Lower lobe of right lung (tissue), 2 donors: ENCODE results near the gene PTCD3. TPM values are rescaled to one million over a fixed set of nuclear protein-coding genes. Genes with fewer than 3 reads are reported as not detected.

Source experiments
- ATAC-seq, 2 donors: fragments of 200-7000 bp; cut with Tn5 transposase; one replicate each; pipeline ENCODE4 v1.9.1; 2020 to 2022; ENCODE audit warnings: mild to moderate bottlenecking in 2 of 2, moderate library complexity in 2 of 2
- DNase-seq: peaks from one replicate; pipeline ENCODE4 v3.0.0-alpha.2; 2020
- H3K27ac ChIP-seq: fragments of 200-600 bp; one replicate; pipeline ENCODE4 v1.8.0; 2022
- H3K27me3 ChIP-seq: fragments of 200-600 bp; one replicate; pipeline ENCODE4 v1.8.0; 2022; ENCODE audit warnings: low read depth
- H3K36me3 ChIP-seq: fragments of 200-600 bp; one replicate; pipeline ENCODE4 v1.8.0; 2022; ENCODE audit warnings: mild to moderate bottlenecking
- H3K4me1 ChIP-seq: fragments of 200-600 bp; one replicate; pipeline ENCODE4 v1.8.0; 2022
- H3K4me3 ChIP-seq: fragments of 200-600 bp; one replicate; pipeline ENCODE4 v1.8.0; 2022; ENCODE audit warnings: mild to moderate bottlenecking
- H3K9me3 ChIP-seq: fragments of 200-600 bp; one replicate; pipeline ENCODE4 v1.8.0; 2022
- intact Hi-C: fragments of 100-400 bp; cut with DNase I; formaldehyde crosslinking; loops from one replicate; pipeline ENCODE4 v1.11.0; 2022
- total RNA-seq: library from RNA; stranded (reverse); fragmentation: NEBNext Ultra II Directional; extraction: Animal tissue kit (Norgen Biotek cat#: 25700); gene quantifications from one replicate; pipeline ENCODE4 v1.2.1, GENCODE V29; 2021
- TF ChIP-seq, protein P1 (sequence below): fragments of 200-600 bp; IDR thresholded peaks from one replicate; pipeline ENCODE4 v1.8.0; 2022; ENCODE audit warnings: antibody characterized with exemption, mild to moderate bottlenecking
- donor health status: DM: no; HTN: yes; CAD: no; lungs with severe emphysema.

Gene PTCD3
- total RNA-seq, 1 donor from 2014 or later = 73.3 TPM

DNA sequence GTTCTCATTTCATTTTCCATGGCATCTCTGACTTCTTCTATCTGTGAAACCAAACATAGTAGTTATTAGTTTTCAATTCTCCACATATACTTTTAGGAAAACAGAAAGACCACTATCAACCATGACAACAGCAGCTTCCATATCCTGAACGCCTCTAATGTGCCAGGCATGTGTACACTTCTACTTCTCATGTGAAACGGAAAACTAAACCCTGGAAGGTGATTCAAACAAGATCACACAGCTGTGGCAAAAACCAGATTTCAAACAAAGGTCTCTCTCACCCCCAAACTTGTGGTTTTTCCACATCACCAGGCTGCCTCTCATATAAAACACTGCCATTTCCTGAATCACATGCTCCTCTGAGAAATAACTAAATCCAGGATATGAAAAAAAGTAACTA lies 41.8 kb downstream of the PTCD3 start:
- peaks cover 97% of the 10 kb centered on the region for H3K36me3 ChIP-seq
- no peak overlapping the region for H3K27ac ChIP-seq
- ATAC-seq = no peak
- no peaks in the 10 kb centered on the region for H3K4me1 ChIP-seq
- no peak overlapping the region for H3K4me3 ChIP-seq
- no peak for DNase-seq
- intact Hi-C loops = no loop called here
- H3K9me3 ChIP-seq = no peaks in the 10 kb centered on the region
- TF ChIP-seq, protein P1, sequence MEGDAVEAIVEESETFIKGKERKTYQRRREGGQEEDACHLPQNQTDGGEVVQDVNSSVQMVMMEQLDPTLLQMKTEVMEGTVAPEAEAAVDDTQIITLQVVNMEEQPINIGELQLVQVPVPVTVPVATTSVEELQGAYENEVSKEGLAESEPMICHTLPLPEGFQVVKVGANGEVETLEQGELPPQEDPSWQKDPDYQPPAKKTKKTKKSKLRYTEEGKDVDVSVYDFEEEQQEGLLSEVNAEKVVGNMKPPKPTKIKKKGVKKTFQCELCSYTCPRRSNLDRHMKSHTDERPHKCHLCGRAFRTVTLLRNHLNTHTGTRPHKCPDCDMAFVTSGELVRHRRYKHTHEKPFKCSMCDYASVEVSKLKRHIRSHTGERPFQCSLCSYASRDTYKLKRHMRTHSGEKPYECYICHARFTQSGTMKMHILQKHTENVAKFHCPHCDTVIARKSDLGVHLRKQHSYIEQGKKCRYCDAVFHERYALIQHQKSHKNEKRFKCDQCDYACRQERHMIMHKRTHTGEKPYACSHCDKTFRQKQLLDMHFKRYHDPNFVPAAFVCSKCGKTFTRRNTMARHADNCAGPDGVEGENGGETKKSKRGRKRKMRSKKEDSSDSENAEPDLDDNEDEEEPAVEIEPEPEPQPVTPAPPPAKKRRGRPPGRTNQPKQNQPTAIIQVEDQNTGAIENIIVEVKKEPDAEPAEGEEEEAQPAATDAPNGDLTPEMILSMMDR = no peak
- no peaks in the 10 kb centered on the region for H3K27me3 ChIP-seq

DNA sequence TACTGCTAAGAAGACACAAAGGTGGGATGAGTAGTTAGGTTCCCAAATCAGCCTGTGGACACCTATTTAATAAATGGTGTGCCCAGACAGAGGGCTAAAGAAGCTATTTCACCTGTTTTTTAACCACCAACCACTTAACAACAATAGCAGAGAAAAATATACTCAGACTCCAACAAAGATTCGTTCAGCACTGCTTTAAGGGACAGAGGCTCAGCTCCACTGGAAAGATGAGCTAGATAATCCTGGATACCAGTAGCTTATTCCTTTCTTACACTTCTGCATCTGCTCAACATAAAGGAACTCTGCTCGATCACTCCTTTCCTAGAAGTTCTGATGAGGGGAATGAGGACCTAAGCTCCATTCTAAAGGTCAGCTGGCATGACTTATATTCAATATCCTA lies 44.5 kb downstream of the PTCD3 start:
- Histone ChIP-seq H3K9me3 (no peaks in the 10 kb centered on the region), H3K27ac (no peak overlapping the region), H3K27me3 (no peaks in the 10 kb centered on the region), H3K36me3 (peaks cover 92% of the 10 kb centered on the region), H3K4me3 (no peak overlapping the region), H3K4me1 (no peaks in the 10 kb centered on the region)
- ATAC-seq (no peak), DNase-seq (no peak)
- intact Hi-C loops = no loop called here
- TF ChIP-seq, protein P1 = no peak

DNA sequence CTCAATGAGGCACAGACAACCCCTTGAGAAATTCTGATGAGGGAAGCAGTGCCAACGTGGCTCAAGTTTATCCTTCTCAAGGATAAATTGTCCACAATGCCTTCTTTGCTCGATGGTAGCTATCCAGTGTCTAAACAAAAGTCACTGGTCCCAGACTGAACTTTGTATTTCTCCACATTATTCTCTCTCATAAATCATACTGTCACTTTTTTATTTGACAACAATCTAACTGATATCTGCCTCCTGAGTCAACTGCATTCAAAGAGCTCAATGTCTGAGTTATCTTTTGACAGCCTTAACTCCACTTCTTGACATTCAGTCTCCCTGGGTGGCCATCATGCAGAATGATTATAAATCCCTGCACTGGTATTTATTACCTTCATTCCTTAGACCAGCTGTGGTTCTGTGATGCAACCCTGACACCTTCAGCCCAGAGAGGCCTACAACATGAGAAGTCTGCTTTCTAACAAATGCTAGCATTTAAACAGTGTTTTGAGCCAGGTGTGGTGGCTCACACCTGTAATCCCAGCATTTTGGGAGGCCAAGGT lies 51.0 kb downstream of the PTCD3 start:
- Histone ChIP-seq H3K4me3 (no peak overlapping the region), H3K4me1 (no peaks in the 10 kb centered on the region), H3K9me3 (no peaks in the 10 kb centered on the region), H3K27ac (no peak overlapping the region), H3K27me3 (no peaks in the 10 kb centered on the region), H3K36me3 (peaks cover 95% of the 10 kb centered on the region)
- TF ChIP-seq, protein P1 = no peak
- ATAC-seq (no peak), DNase-seq (no peak)
- intact Hi-C loops = no loop called here

DNA sequence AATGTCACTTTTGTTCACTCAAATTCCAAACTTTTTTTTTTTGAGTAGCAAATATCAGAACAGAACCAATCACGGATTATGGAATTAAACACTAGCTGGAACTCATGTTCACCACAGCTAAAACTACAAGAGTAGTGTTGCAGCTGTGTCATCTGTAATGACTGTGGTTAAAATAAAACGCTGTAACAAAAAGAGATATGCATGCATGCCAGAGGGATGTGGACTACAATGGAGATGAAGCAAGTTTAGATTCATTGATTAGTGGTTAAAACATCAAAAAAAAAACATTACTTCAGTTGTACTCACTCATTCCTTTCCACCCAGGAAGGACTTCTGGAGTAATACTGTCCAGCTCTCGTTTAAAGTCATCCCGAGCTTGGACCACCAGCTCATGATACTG lies 52.3 kb downstream of the PTCD3 start:
- ATAC-seq = no peak
- no peak for DNase-seq
- Histone ChIP-seq H3K4me3 (no peak overlapping the region), H3K27ac (no peak overlapping the region), H3K36me3 (peaks cover 98% of the 10 kb centered on the region), H3K27me3 (no peaks in the 10 kb centered on the region), H3K4me1 (no peaks in the 10 kb centered on the region), H3K9me3 (no peaks in the 10 kb centered on the region)
- TF ChIP-seq, protein P1 = no peak
- intact Hi-C loops = no loop called here

DNA sequence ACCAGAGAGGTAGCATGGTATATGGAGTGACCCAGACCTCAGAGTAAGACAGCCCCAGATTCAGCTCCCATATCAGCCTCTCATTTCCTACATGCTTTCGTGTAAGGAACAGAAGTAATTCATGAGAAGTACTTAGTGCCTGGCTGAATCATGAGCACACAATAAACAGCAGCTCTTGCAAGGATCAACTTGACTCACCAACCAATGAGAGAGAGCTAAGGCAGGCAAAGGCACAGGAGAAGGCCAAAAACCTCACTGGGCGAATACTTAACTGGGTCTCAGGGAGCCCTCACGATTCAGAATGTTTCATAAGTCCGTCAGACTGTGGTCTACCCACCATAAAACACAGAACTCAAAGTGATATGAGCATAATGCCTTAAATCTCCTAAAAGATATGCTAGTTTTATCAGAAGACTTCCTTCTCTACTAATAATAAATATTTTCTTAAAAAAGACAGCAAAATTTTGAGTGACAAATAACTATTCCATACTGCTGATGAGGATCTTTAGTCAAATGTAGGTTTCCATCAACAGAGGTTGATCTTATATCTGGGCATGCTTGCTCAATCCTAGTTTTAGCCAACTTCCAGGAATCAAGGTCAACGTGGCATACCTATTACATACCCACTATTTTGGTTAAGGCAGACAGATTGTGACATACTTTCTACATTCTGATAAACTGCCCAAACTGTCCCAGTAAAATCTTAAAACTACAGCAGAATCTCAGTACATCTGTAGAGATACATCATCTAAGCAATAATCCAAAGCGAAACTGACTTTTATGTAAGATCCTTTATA lies 54.3 kb downstream of the PTCD3 start:
- Histone ChIP-seq H3K27me3 (no peaks in the 10 kb centered on the region), H3K4me3 (no peak overlapping the region), H3K4me1 (no peaks in the 10 kb centered on the region), H3K36me3 (peaks cover 98% of the 10 kb centered on the region), H3K27ac (no peak overlapping the region), H3K9me3 (no peaks in the 10 kb centered on the region)
- ATAC-seq = no peak
- no peak for DNase-seq
- TF ChIP-seq, protein P1 = no peak
- intact Hi-C loops = no loop called here
